Fibroblast of pulmonary artery (primary cell): Measurements from ENCODE around the gene NCOA4.

Source experiments
- DNase-seq: peaks from one replicate; pipeline ENCODE4 v3.0.0-alpha.2; 2010; ENCODE audit warnings: low read depth
- H3K4me3 ChIP-seq: replicated peaks from 2 replicates; pipeline ENCODE4 v1.5.1; 2011; ENCODE audit warnings: low read depth, mild to moderate bottlenecking, control low read depth, low read length, moderate library complexity
- TF ChIP-seq, protein P1 (sequence below): IDR thresholded peaks from 2 replicates; pipeline ENCODE4 v1.5.1; 2011; ENCODE audit warnings: mild to moderate bottlenecking, control low read depth, low read length, inconsistent platforms; ENCODE audit errors: missing control alignments

Gene NCOA4

DNA sequence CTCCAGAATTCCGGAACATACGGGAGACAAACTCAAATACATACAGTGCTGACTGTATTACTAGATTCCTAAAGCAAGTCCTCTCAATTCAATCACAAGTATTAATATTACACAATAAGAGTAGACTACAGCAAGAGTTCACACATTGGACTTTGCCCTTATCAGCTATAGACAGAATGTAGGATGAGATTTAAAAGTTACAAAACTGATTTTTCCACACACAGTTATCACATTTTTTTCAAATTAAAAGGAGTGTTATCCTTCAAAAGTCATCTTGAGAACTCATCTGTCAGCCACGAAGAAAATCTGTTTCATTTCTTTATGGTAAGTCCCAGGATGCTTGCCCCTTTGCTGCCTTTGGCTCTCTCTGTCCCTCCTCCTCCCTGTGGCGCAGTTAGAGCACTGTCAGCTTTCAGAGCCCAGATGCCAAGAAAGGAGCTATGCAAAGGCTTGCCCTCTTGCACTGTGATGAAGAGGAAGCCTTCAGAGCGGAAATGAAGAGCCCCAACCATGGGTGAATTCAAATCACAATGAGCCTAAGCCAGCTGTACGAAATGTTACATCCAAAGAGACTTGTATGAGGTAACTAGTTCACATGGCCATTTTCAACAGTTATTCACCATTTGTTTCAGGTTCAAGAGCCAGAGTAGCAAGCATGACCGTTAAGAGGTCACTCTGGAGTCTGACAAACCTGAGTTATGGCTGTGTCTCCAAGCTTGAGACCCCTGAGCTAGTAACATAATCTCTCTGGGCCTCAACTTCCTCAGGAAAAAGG, 10.7 kb downstream of the NCOA4 start:
- H3K4me3 ChIP-seq, result no peak overlapping the region
- TF ChIP-seq, protein P1, sequence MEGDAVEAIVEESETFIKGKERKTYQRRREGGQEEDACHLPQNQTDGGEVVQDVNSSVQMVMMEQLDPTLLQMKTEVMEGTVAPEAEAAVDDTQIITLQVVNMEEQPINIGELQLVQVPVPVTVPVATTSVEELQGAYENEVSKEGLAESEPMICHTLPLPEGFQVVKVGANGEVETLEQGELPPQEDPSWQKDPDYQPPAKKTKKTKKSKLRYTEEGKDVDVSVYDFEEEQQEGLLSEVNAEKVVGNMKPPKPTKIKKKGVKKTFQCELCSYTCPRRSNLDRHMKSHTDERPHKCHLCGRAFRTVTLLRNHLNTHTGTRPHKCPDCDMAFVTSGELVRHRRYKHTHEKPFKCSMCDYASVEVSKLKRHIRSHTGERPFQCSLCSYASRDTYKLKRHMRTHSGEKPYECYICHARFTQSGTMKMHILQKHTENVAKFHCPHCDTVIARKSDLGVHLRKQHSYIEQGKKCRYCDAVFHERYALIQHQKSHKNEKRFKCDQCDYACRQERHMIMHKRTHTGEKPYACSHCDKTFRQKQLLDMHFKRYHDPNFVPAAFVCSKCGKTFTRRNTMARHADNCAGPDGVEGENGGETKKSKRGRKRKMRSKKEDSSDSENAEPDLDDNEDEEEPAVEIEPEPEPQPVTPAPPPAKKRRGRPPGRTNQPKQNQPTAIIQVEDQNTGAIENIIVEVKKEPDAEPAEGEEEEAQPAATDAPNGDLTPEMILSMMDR, result no peak
- DNase-seq, result peak; percentile 26

DNA sequence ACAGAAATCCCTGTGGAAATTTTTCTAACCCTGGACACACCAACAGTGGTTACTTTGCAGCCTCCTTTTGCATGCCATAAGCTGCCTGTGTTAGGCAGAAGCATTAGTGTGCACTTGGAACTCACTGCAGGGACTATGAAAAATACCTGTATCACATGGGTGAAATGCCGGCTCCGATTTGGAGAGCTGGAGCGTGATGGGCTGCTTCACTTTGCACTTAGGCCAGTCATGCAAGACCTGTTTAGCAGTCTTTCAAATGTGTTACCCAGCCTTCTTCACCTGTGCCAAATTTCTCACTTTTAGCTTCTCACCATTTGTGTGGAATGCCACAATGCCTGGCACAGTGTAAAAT, 11.3 kb downstream of the NCOA4 start:
- DNase-seq, result no peak
- TF ChIP-seq, protein P1, result no peak
- no peak overlapping the region for H3K4me3 ChIP-seq

DNA sequence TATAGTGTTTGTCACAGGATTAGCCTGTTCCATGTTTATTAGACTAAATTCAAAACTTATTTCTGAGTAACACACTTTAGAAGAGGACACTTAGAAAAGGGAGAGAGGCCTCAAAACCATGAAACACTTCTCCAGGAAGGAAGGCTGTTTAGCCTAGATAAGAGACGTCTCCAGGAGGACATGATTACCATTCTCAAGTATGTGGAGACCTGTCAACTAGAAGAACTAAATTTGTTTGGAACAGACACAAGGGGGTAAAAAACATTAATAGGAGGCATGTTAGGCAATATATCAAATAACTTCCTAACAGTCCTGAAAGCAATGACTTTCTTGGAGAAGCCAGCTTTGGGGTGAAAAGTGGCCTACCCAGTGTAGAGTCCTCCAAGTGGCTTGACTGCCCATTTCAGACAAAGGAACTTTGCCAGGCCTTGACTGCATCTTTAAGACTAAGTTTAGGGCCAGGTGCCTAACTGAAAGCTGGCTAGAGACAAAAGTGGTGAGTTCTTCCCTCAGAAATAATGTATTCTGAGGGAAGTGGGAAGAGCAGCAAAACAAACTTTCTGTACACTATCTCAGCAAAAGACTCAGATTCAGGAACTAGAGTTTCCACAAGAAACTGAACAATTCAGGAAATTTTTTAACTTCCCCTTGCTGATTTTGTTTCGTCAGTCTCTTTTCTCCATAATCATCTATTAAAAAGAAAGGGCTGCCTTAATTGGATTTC, 11.8 kb downstream of the NCOA4 start:
- TF ChIP-seq, protein P1, result no peak
- DNase-seq, result peak; percentile 59
- H3K4me3 ChIP-seq, result no peak overlapping the region

DNA sequence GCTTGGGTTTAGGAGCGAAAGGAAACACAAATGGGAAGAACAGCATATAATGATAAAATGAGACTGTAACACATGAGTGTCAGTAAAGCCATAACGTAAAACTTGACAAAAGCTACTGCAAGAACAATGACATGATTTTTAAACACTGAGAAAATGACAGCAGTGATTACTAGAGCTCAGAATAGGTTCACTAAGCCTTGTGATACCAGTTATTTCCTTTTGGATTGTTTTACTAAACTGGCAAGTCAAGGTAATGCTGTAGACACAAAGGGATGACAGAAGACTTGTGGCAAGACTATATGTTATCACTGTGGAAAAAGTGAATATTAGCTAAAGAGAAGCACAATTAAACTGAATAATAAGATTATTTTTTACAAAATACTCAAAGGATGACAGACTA, 12.7 kb downstream of the NCOA4 start:
- TF ChIP-seq, protein P1, result no peak
- DNase-seq, result no peak
- no peak overlapping the region for H3K4me3 ChIP-seq

DNA sequence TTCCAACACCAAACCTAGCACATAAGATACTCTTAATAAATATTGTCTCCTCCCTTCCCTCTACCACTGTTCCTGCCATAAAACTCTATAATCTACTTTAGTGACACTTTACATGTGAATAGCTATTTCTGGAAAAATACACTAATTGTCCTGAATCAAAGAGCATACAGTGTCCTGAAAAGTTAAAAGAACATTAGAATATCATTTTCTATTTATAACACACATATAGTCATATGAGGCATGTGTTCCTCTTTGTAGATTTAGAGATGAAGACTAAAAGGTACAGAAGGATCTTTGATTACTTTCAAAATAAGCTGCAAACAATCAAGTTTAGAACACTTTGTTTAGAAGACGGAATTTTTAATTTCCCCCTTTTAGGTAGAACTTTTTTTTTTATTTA, 13.6 kb downstream of the NCOA4 start:
- DNase-seq, result no peak
- TF ChIP-seq, protein P1, result no peak
- no peak overlapping the region for H3K4me3 ChIP-seq

DNA sequence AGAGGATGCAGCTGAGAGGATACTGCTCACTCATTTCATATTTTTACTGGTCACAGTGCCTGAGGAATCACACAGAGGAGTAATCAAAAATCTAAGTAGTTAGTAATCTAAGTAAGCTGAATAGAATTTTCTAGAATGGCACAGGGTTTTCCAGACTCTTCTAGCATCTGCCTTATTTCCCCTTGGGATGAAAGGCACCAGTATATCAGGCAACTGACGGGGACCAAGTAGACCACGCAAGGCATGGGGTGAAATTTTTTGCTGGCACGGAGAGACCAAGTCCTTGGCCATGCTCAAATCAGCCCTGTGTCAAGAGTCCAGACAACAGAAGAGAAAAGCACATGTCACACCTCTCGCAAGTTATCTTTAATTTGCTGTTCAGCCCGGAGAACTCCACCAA, 14.2 kb downstream of the NCOA4 start:
- DNase-seq, result no peak
- TF ChIP-seq, protein P1, result no peak

More for the DNA sequence above, 14.2 kb downstream of the NCOA4 start:
- no peak overlapping the region for H3K4me3 ChIP-seq
